Fibroblast of skin of scalp (primary cell): ENCODE results near the gene ABAT.
"Not testable (repeated sequence)": the region's sequence is repeated elsewhere in the genome, so short reads cannot be mapped to it uniquely, and the experiment has no call there.

ENCODE experiments used
- DNase-seq: peaks from one replicate; pipeline ENCODE4 v3.0.0-alpha.2; 2013

The ABAT gene

GRCh38 chr16:8788578-8789172 is 114.3 kb downstream of the ABAT start:
- no peak for DNase-seq

GRCh38 chr16:8795091-8795490 is 120.7 kb downstream of the ABAT start:
- DNase-seq = no peak

GRCh38 chr16:8795818-8796217 is 121.4 kb downstream of the ABAT start:
- DNase-seq = no peak

GRCh38 chr16:8796469-8797363 is 122.3 kb downstream of the ABAT start:
- no peak for DNase-seq

GRCh38 chr16:8797364-8798173 is 123.2 kb downstream of the ABAT start, which contains the start of the genes PMM2 and TMEM186:
Gene PMM2 (plus strand): TSS chr16:8797839. CDS start chr16:8797883, 44 bp downstream.
Gene TMEM186 (minus strand): TSS chr16:8797639. CDS start chr16:8797614, 25 bp downstream.
- peak; percentile 97 for DNase-seq

- DNase-seq = peak; percentile 19
These were observed 123.7 kb downstream of the ABAT start for GRCh38 chr16:8798174-8798527.

- no peak for DNase-seq
These were observed 124.2 kb downstream of the ABAT start for GRCh38 chr16:8798535-8799157.

- no peak for DNase-seq
These were observed 127.3 kb downstream of the ABAT start for GRCh38 chr16:8801701-8802100.

GRCh38 chr16:8803733-8804132 is 129.3 kb downstream of the ABAT start:
- DNase-seq = not testable (repeated sequence)

GRCh38 chr16:8804313-8804712 is 129.9 kb downstream of the ABAT start:
- DNase-seq = no peak

- no peak for DNase-seq
These were observed 132.0 kb downstream of the ABAT start for GRCh38 chr16:8806272-8806983.

- no peak for DNase-seq
These were observed 132.8 kb downstream of the ABAT start for GRCh38 chr16:8807189-8807588.

- no peak for DNase-seq
These were observed 133.6 kb downstream of the ABAT start for GRCh38 chr16:8808009-8808408.

GRCh38 chr16:8808613-8809353 is 134.4 kb downstream of the ABAT start:
- DNase-seq = no peak

- DNase-seq = no peak
These were observed 137.9 kb downstream of the ABAT start for GRCh38 chr16:8812162-8812843.

- no peak for DNase-seq
These were observed 139.8 kb downstream of the ABAT start for GRCh38 chr16:8814095-8814806.

- DNase-seq = no peak
These were observed 142.7 kb downstream of the ABAT start for GRCh38 chr16:8816967-8817655.

GRCh38 chr16:8818504-8819270 is 144.3 kb downstream of the ABAT start:
- DNase-seq = no peak
